VCaP (cell line): ENCODE results near the gene WDR5.

Experiments used
- H3K27ac ChIP-seq: fragments of 450-650 bp; 2 replicates; pipeline ENCODE4 v1.5.1; 2017
- CTCF ChIP-seq: fragments of 450-650 bp; conservative IDR thresholded peaks from 2 replicates; pipeline ENCODE4 v1.5.1; 2017; ENCODE audit warnings: mild to moderate bottlenecking, moderate library complexity

Gene WDR5

GRCh38 chr9:134127616-134128015, 8.3 kb upstream of the WDR5 start:
- TF ChIP-seq CTCF, result no peak
- H3K27ac ChIP-seq, result no peak overlapping the region

- no peak for TF ChIP-seq CTCF
- H3K27ac ChIP-seq, result no peak overlapping the region
Observed at GRCh38 chr9:134128727-134129679, 6.9 kb upstream of the WDR5 start.

- H3K27ac ChIP-seq, result peak overlapping the region; percentile 22; the same call in 1 of the 2 replicates
- TF ChIP-seq CTCF, result no peak
Observed at GRCh38 chr9:134130503-134131375, 5.1 kb upstream of the WDR5 start.

- peak overlapping the region; percentile 22; the same call in 1 of the 2 replicates for H3K27ac ChIP-seq
- TF ChIP-seq CTCF, result no peak
Observed at GRCh38 chr9:134131471-134132207, 4.2 kb upstream of the WDR5 start.

- H3K27ac ChIP-seq, result no peak overlapping the region
Observed at GRCh38 chr9:134132208-134132870, 3.5 kb upstream of the WDR5 start.

GRCh38 chr9:134134949-134135342, 936 bp upstream of the WDR5 start:
- peak overlapping the region; percentile 99 for H3K27ac ChIP-seq
- TF ChIP-seq CTCF, result no peak

More at GRCh38 chr9:134132208-134132870, 3.5 kb upstream of the WDR5 start:
- no peak for TF ChIP-seq CTCF
